CD4-positive, CD25-positive, alpha-beta regulatory T cell (primary cell): ENCODE measurements around the gene IL6R. TPM values are rescaled to one million over a fixed set of nuclear protein-coding genes. Genes with fewer than 3 reads are reported as not detected.

Experiments
- ATAC-seq, 2 donors: fragments of 150-1000 bp; cut with Tn5 transposase; one replicate each; pipeline ENCODE4 v1.10.0; 2021; ENCODE audit warnings: low read depth in 2 of 2, moderate number of reproducible peaks in 2 of 2, moderate library complexity in 1 of 2
- DNase-seq, 3 donors: peaks; one replicate each; pipeline versions ENCODE4 v3.0.0 to v3.0.0-alpha.2; 2012 to 2022; ENCODE audit warnings: mixed read lengths in 1 of 3
- H3K27ac ChIP-seq: one replicate; pipeline ENCODE4 v1.7.0; 2013; ENCODE audit warnings: mild to moderate bottlenecking, low read length; ENCODE audit not compliant: insufficient read depth, poor library complexity, severe bottlenecking
- H3K27me3 ChIP-seq: one replicate; pipeline ENCODE4 v1.7.0; 2013; ENCODE audit warnings: low read length; ENCODE audit not compliant: control insufficient read depth, insufficient read depth
- H3K36me3 ChIP-seq: one replicate; pipeline ENCODE4 v1.7.0; 2013; ENCODE audit warnings: mild to moderate bottlenecking, low read length, moderate library complexity; ENCODE audit not compliant: control insufficient read depth, insufficient read depth
- H3K4me1 ChIP-seq: 2 replicates; pipeline ENCODE4 v1.7.0; 2013; ENCODE audit warnings: mild to moderate bottlenecking, low read length; ENCODE audit not compliant: insufficient read depth, control insufficient read depth, poor library complexity, severe bottlenecking
- H3K4me3 ChIP-seq: one replicate; pipeline ENCODE4 v1.7.0; 2013; ENCODE audit warnings: low read depth, mild to moderate bottlenecking, low read length, moderate library complexity
- H3K9me3 ChIP-seq, 2 experiments: 1 replicate in 1 of 2; 2 replicates in 1 of 2; pipeline ENCODE4 v1.7.0; 2013; ENCODE audit warnings: low read length in 2 of 2, mild to moderate bottlenecking in 1 of 2, moderate library complexity in 1 of 2; ENCODE audit not compliant: control insufficient read depth in 2 of 2
- H3K27ac Mint-ChIP-seq, 3 donors: one replicate each; pipeline ENCODE4 v1.8.0; 2020 to 2022; ENCODE audit warnings: mild to moderate bottlenecking in 3 of 3, mixed read lengths in 3 of 3, moderate library complexity in 2 of 3
- H3K27me3 Mint-ChIP-seq: one replicate; pipeline ENCODE4 v1.8.0; 2022; ENCODE audit warnings: mild to moderate bottlenecking, mixed read lengths
- H3K36me3 Mint-ChIP-seq: one replicate; pipeline ENCODE4 v1.8.0; 2020; ENCODE audit warnings: mixed read lengths
- H3K4me1 Mint-ChIP-seq, 4 donors: one replicate each; pipeline ENCODE4 v1.8.0; 2020 to 2022; ENCODE audit warnings: mixed read lengths in 4 of 4, mild to moderate bottlenecking in 1 of 4
- H3K4me3 Mint-ChIP-seq, 4 donors: one replicate each; pipeline ENCODE4 v1.8.0; 2020 to 2022; ENCODE audit warnings: mild to moderate bottlenecking in 4 of 4, mixed read lengths in 4 of 4, moderate library complexity in 3 of 4
- H3K9me3 Mint-ChIP-seq, 7 donors: one replicate each; pipeline ENCODE4 v1.8.0; 2020 to 2022; ENCODE audit warnings: mixed read lengths in 7 of 7, mild to moderate bottlenecking in 3 of 7, moderate library complexity in 2 of 7
- polyA plus RNA-seq, 4 donors: library from polyadenylated mRNA; unstranded; fragments of 300-500 nt; fragmentation: Illumina TruSeq; gene quantifications; one replicate each; pipeline ENCODE4 v1.2.3, GENCODE V29; 2021
- total RNA-seq: library from RNA; stranded (reverse); gene quantifications from one replicate; pipeline ENCODE4 v1.2.3, GENCODE V29; 2022

The IL6R gene
- total and polyA plus RNA-seq, 5 donors from 2014 or later = 54.5 to 135 (median 67.5) TPM

DNA sequence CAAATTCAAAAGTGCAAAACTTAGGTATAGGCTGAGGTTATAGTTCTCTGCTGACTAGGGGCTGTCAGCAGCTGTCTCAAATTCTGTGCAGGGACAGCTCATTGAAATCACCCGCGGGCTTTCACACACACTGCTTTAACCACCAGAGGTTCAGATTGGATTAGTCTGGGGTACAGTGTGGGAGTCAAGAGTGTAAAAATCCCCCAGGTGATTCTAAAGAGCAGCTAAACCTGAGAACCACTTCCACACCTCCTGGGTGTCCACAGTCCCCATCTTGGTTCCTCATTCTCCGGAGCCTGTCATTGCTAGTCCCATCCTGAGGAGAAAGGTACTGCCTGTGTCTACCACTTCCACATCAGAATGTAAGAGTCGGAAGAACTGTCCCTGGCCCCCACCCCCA, 87.0 kb downstream of the IL6R start:
- ATAC-seq = no peak

GRCh38 chr1:154493276-154493675, 88.1 kb downstream of the IL6R start:
- Mint-ChIP-seq H3K4me1 (peaks cover 0 to 37% (median 28%) of the 10 kb centered on the region in 4 donors), H3K4me3 (peak overlapping the region; percentile 6 to 87 (median 44)), H3K27ac (peak overlapping the region in 2 of 3 donors; percentile 41 to 46), H3K36me3 (no peaks in the 10 kb centered on the region), H3K27me3 (peaks cover 42% of the 10 kb centered on the region), H3K9me3 (peaks cover 0 to 2% (median 0%) of the 10 kb centered on the region in 7 donors)
- peaks cover 4% of the 10 kb centered on the region for H3K27me3 ChIP-seq
- H3K9me3 ChIP-seq = no peaks in the 10 kb centered on the region
- H3K36me3 ChIP-seq = no peaks in the 10 kb centered on the region
- peaks cover 16% of the 10 kb centered on the region for H3K4me1 ChIP-seq
- peak overlapping the region; percentile 44 for H3K4me3 ChIP-seq
- DNase-seq (peak in 2 of 3 donors; percentile 11 to 66), ATAC-seq (peak in 1 of 2 donors; percentile 54)
- no peak overlapping the region for H3K27ac ChIP-seq

More for the DNA sequence above, 87.0 kb downstream of the IL6R start:
- Histone ChIP-seq H3K4me3 (no peak overlapping the region), H3K36me3 (no peaks in the 10 kb centered on the region), H3K9me3 (no peaks in the 10 kb centered on the region), H3K27ac (no peak overlapping the region), H3K4me1 (peaks cover 16% of the 10 kb centered on the region), H3K27me3 (peaks cover 4% of the 10 kb centered on the region)
- Mint-ChIP-seq H3K4me1 (peaks cover 0 to 36% (median 27%) of the 10 kb centered on the region in 4 donors), H3K36me3 (no peaks in the 10 kb centered on the region), H3K9me3 (peaks cover 0 to 2% (median 0%) of the 10 kb centered on the region in 7 donors), H3K27ac (peak overlapping the region in 1 of 3 donors; percentile 41), H3K4me3 (no peak overlapping the region), H3K27me3 (peaks cover 36% of the 10 kb centered on the region)
- DNase-seq = no peak

DNA sequence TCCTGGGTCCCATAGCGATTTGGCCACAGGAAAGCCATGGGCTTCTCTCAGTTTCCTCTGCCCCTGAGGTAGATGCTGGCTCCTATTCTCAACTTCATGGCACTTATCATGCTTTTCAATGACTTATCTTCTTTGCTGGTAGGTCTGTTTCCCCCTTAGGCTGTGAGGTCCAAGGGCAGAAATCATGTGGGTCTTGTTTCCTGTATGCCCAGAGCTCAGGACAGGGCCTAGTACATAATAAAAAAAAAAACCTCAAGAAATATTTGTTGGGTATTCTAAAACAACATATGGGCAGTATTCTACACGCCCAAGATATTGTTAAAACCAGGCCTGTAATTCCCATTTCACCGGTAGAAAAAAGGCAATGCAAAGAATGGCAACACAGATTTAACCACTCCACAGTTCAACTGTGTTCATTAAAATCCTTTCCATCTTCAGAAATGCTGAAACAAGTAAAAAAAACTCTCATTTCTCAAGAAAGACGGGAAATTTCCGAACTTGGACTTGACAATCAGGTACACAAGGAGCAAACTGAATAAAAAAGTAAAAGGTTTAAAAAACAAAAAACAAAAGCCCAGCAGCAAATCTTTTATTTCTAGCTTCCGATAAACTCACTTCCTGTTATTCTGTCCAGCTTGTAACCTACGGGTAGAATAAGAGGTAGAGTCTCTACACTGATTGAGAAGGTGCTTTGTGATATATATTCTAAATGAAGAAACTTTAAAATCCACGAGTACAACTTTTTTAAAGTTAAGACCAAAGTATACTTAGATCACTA, 90.5 kb downstream of the IL6R start:
- peaks cover 55% of the 10 kb centered on the region for H3K27me3 Mint-ChIP-seq
- H3K9me3 Mint-ChIP-seq = no peaks in the 10 kb centered on the region
- no peaks in the 10 kb centered on the region for H3K36me3 Mint-ChIP-seq
- H3K4me3 ChIP-seq = no peak overlapping the region
- H3K27me3 ChIP-seq = peaks cover 24% of the 10 kb centered on the region
- peak overlapping the region in 1 of 3 donors; percentile 32 for H3K27ac Mint-ChIP-seq
- H3K9me3 ChIP-seq = no peaks in the 10 kb centered on the region
- ATAC-seq (no peak), DNase-seq (no peak)
- no peak overlapping the region for H3K4me3 Mint-ChIP-seq
- H3K36me3 ChIP-seq = no peaks in the 10 kb centered on the region
- peaks cover 0 to 37% (median 28%) of the 10 kb centered on the region in 4 donors for H3K4me1 Mint-ChIP-seq
- peaks cover 16% of the 10 kb centered on the region for H3K4me1 ChIP-seq
- H3K27ac ChIP-seq = no peak overlapping the region

- H3K27ac Mint-ChIP-seq = no peak overlapping the region
- ATAC-seq (no peak), DNase-seq (no peak)
- Histone ChIP-seq H3K4me1 (peaks cover 18% of the 10 kb centered on the region), H3K4me3 (no peak overlapping the region), H3K27ac (no peak overlapping the region), H3K36me3 (no peaks in the 10 kb centered on the region), H3K9me3 (no peaks in the 10 kb centered on the region), H3K27me3 (peaks cover 31% of the 10 kb centered on the region)
- H3K9me3 Mint-ChIP-seq = peaks cover 0 to 3% (median 0%) of the 10 kb centered on the region in 7 donors
- H3K27me3 Mint-ChIP-seq = peaks cover 61% of the 10 kb centered on the region
- H3K4me3 Mint-ChIP-seq = no peak overlapping the region
- H3K36me3 Mint-ChIP-seq = no peaks in the 10 kb centered on the region
- peaks cover 0 to 40% (median 25%) of the 10 kb centered on the region in 4 donors for H3K4me1 Mint-ChIP-seq
Measured at GRCh38 chr1:154496383-154496782, 91.2 kb downstream of the IL6R start.

GRCh38 chr1:154497026-154497806, 92.1 kb downstream of the IL6R start:
- H3K4me3 Mint-ChIP-seq = no peak overlapping the region
- H3K9me3 Mint-ChIP-seq = peaks cover 0 to 3% (median 0%) of the 10 kb centered on the region in 7 donors
- Histone ChIP-seq H3K4me1 (peaks cover 26% of the 10 kb centered on the region), H3K4me3 (no peak overlapping the region), H3K27ac (no peak overlapping the region), H3K36me3 (no peaks in the 10 kb centered on the region), H3K9me3 (no peaks in the 10 kb centered on the region), H3K27me3 (peaks cover 31% of the 10 kb centered on the region)
- peaks cover 52% of the 10 kb centered on the region for H3K27me3 Mint-ChIP-seq
- H3K27ac Mint-ChIP-seq = peak overlapping the region in 2 of 3 donors; percentile 20 to 67
- peaks cover 0 to 35% (median 20%) of the 10 kb centered on the region in 4 donors for H3K4me1 Mint-ChIP-seq
- ATAC-seq (no peak), DNase-seq (no peak)
- H3K36me3 Mint-ChIP-seq = no peaks in the 10 kb centered on the region

- peaks cover 41% of the 10 kb centered on the region for H3K27me3 ChIP-seq
- H3K36me3 ChIP-seq = no peaks in the 10 kb centered on the region
- peaks cover 16% of the 10 kb centered on the region for H3K4me1 ChIP-seq
- H3K4me3 ChIP-seq = no peak overlapping the region
- H3K27ac Mint-ChIP-seq = no peak overlapping the region
- no peak for ATAC-seq
- peaks cover 0 to 20% (median 6%) of the 10 kb centered on the region in 4 donors for H3K4me1 Mint-ChIP-seq
- H3K4me3 Mint-ChIP-seq = no peak overlapping the region
- H3K27me3 Mint-ChIP-seq = peaks cover 58% of the 10 kb centered on the region
- no peaks in the 10 kb centered on the region for H3K9me3 ChIP-seq
- peak in 1 of 3 donors; percentile 21 for DNase-seq
- peaks cover 0 to 6% (median 0%) of the 10 kb centered on the region in 7 donors for H3K9me3 Mint-ChIP-seq
- no peak overlapping the region for H3K27ac ChIP-seq
- H3K36me3 Mint-ChIP-seq = no peaks in the 10 kb centered on the region
Measured at GRCh38 chr1:154499446-154499845, 94.3 kb downstream of the IL6R start.

GRCh38 chr1:154500533-154500932, 95.4 kb downstream of the IL6R start:
- H3K27me3 ChIP-seq = peaks cover 46% of the 10 kb centered on the region
- peaks cover 66% of the 10 kb centered on the region for H3K27me3 Mint-ChIP-seq
- ATAC-seq (no peak), DNase-seq (no peak)
- H3K36me3 ChIP-seq = no peaks in the 10 kb centered on the region
- H3K27ac ChIP-seq = no peak overlapping the region
- peaks cover 0 to 6% (median 0%) of the 10 kb centered on the region in 7 donors for H3K9me3 Mint-ChIP-seq
- H3K27ac Mint-ChIP-seq = peak overlapping the region in 1 of 3 donors; percentile 64
- H3K4me3 ChIP-seq = no peak overlapping the region
- H3K4me1 ChIP-seq = peaks cover 16% of the 10 kb centered on the region
- no peaks in the 10 kb centered on the region for H3K36me3 Mint-ChIP-seq
- peak overlapping the region in 2 of 4 donors; percentile 2 to 61 for H3K4me3 Mint-ChIP-seq
- peaks cover 0 to 18% (median 5%) of the 10 kb centered on the region in 4 donors for H3K4me1 Mint-ChIP-seq
- H3K9me3 ChIP-seq = no peaks in the 10 kb centered on the region
